Fibroblast of mammary gland (primary cell): Measurements from ENCODE around the gene EEF1E1.

Experiments used
- DNase-seq: peaks from one replicate; pipeline ENCODE4 v3.0.0-alpha.2; 2010; ENCODE audit warnings: low read depth
- H3K4me3 ChIP-seq: 2 replicates; pipeline ENCODE4 v1.5.1; 2011; ENCODE audit warnings: low read depth, mild to moderate bottlenecking, low read length, moderate library complexity; ENCODE audit not compliant: control insufficient read depth
- CTCF ChIP-seq: conservative IDR thresholded peaks from 2 replicates; pipeline ENCODE4 v1.5.1; 2011; ENCODE audit warnings: low read depth, low read length, inconsistent platforms; ENCODE audit not compliant: control insufficient read depth, insufficient read depth

Gene EEF1E1

GRCh38 chr6:8131265-8131897 is 29.0 kb upstream of the EEF1E1 start:
- TF ChIP-seq CTCF, result peak; percentile 59
- DNase-seq, result peak; percentile 71
- H3K4me3 ChIP-seq, result no peak overlapping the region

- H3K4me3 ChIP-seq, result no peak overlapping the region
- TF ChIP-seq CTCF, result no peak
- peak; percentile 47 for DNase-seq
These were observed 28.1 kb upstream of the EEF1E1 start for GRCh38 chr6:8130399-8130798.

- H3K4me3 ChIP-seq, result no peak overlapping the region
- no peak for TF ChIP-seq CTCF
- no peak for DNase-seq
These were observed 20.9 kb upstream of the EEF1E1 start for GRCh38 chr6:8123236-8123635.

GRCh38 chr6:8114956-8115355 is 12.6 kb upstream of the EEF1E1 start:
- no peak for TF ChIP-seq CTCF
- DNase-seq, result no peak
- H3K4me3 ChIP-seq, result no peak overlapping the region

- DNase-seq, result peak; percentile 11
- no peak for TF ChIP-seq CTCF
- no peak overlapping the region for H3K4me3 ChIP-seq
These were observed 10.8 kb upstream of the EEF1E1 start for GRCh38 chr6:8113131-8113654.

GRCh38 chr6:8110725-8111124 is 8.4 kb upstream of the EEF1E1 start:
- DNase-seq, result no peak
- no peak for TF ChIP-seq CTCF
- H3K4me3 ChIP-seq, result no peak overlapping the region
